PC-3 (cell line): ENCODE data around the gene ST7. TPM values are rescaled to one million over a fixed set of nuclear protein-coding genes. Genes with fewer than 3 reads are reported as not detected.

Experiments
- ATAC-seq: fragments of 200-7000 bp; cut with Tn5 transposase; 2 replicates; pipeline ENCODE4 v1.9.1; 2020; ENCODE audit warnings: mild to moderate bottlenecking, moderate library complexity
- BruUV-seq: library from RNA; stranded (reverse); fragments of 400-500 nt; replicated peaks from 2 replicates; lab custom pipeline; 2021; lab: Mats Ljungman, UMichigan
- CTCF ChIA-PET: fragments of 300-600 bp; sonication (Branson Sonifier 250); formaldehyde crosslinking; loops from one replicate; lab custom pipeline; 2022; ENCODE audit warnings: antibody characterized with exemption; lab: Charles Lee
- POLR2A ChIA-PET: fragments of 300-600 bp; sonication (Branson Sonifier 250); formaldehyde crosslinking; loops from one replicate; lab custom pipeline; 2022; ENCODE audit warnings: antibody characterized with exemption; ENCODE audit not compliant: unreplicated experiment; lab: Charles Lee
- DNase-seq: peaks from one replicate; pipeline ENCODE4 v3.0.0-alpha.2; 2015
- H2AFZ ChIP-seq: fragments of 300-600 bp; sonication (generic); 2 replicates; pipeline ENCODE4 v1.6.0; 2016; ENCODE audit warnings: antibody characterized with exemption, low read length
- H3F3A ChIP-seq: fragments of 300-600 bp; sonication (generic); one replicate; pipeline ENCODE4 v1.6.0; 2017; ENCODE audit warnings: antibody characterized with exemption, low read length, control low read depth, mild to moderate bottlenecking; ENCODE audit not compliant: unreplicated experiment
- H3K27ac ChIP-seq: fragments of 300-600 bp; sonication (generic); 2 replicates; pipeline ENCODE4 v1.5.1; 2016; ENCODE audit warnings: mild to moderate bottlenecking, low read length
- H3K27me3 ChIP-seq: fragments of 300-600 bp; sonication (generic); 2 replicates; pipeline ENCODE4 v1.6.1; 2016; ENCODE audit warnings: low read length, mixed read lengths
- H3K36me3 ChIP-seq: fragments of 300-600 bp; sonication (generic); 2 replicates; pipeline ENCODE4 v1.6.1; 2016; ENCODE audit warnings: low read depth, mixed run types, low read length, mixed read lengths
- H3K4me1 ChIP-seq: fragments of 300-600 bp; sonication (generic); 2 replicates; pipeline ENCODE4 v1.5.1; 2016; ENCODE audit warnings: low read length; ENCODE audit not compliant: insufficient read depth
- H3K4me2 ChIP-seq: fragments of 300-600 bp; sonication (generic); 2 replicates; pipeline ENCODE4 v1.6.0; 2016; ENCODE audit warnings: low read length
- H3K4me3 ChIP-seq: fragments of 300-600 bp; sonication (generic); 2 replicates; pipeline ENCODE4 v1.5.1; 2016; ENCODE audit warnings: mild to moderate bottlenecking, low read length, mixed read lengths
- H3K79me2 ChIP-seq: fragments of 300-600 bp; sonication (generic); 2 replicates; pipeline ENCODE4 v1.6.1; 2017; ENCODE audit warnings: low read length, mixed read lengths
- H3K9ac ChIP-seq: fragments of 300-600 bp; sonication (generic); 2 replicates; pipeline ENCODE4 v1.6.0; 2016; ENCODE audit warnings: mild to moderate bottlenecking, low read length
- H3K9me2 ChIP-seq: fragments of 300-600 bp; sonication (generic); replicated peaks from 2 replicates; pipeline ENCODE4 v1.6.1; 2016; ENCODE audit warnings: mixed run types, low read length, mixed read lengths
- H3K9me3 ChIP-seq: fragments of 300-600 bp; sonication (generic); 2 replicates; pipeline ENCODE4 v1.6.1; 2016; ENCODE audit warnings: low read length, mixed read lengths
- H4K20me1 ChIP-seq: fragments of 300-600 bp; sonication (generic); 2 replicates; pipeline ENCODE4 v1.6.1; 2016; ENCODE audit warnings: low read length, mixed read lengths
- EZH2 ChIP-seq: fragments of 300-600 bp; sonication (generic); IDR thresholded peaks from one replicate; pipeline ENCODE4 v1.6.1; 2017; ENCODE audit warnings: antibody characterized with exemption, mild to moderate bottlenecking, low read length; ENCODE audit not compliant: unreplicated experiment
- EZH2phosphoT487 ChIP-seq: fragments of 300-600 bp; sonication (generic); IDR thresholded peaks from 2 replicates; pipeline ENCODE4 v1.6.1; 2018; ENCODE audit warnings: mild to moderate bottlenecking, antibody characterized with exemption, low read length, borderline replicate concordance
- intact Hi-C: fragments of 100-400 bp; cut with micrococcal nuclease; formaldehyde crosslinking; loops from 2 replicates; pipeline ENCODE4 v1.9.0; 2023
- total RNA-seq: library from RNA; depleted of rRNA; stranded (reverse); fragments of >200 nt; gene quantifications from 2 replicates; pipeline ENCODE4 v1.2.3, GENCODE V29; 2014
- TF ChIP-seq, protein P1 (sequence below): fragments of 300-600 bp; sonication (generic); conservative IDR thresholded peaks from 2 replicates; pipeline ENCODE4 v1.5.1; 2017; ENCODE audit warnings: antibody characterized with exemption, low read depth, mild to moderate bottlenecking, low read length

ST7 gene
- total RNA-seq, 1 experiment from 2014 or later: 19.7 TPM

DNA sequence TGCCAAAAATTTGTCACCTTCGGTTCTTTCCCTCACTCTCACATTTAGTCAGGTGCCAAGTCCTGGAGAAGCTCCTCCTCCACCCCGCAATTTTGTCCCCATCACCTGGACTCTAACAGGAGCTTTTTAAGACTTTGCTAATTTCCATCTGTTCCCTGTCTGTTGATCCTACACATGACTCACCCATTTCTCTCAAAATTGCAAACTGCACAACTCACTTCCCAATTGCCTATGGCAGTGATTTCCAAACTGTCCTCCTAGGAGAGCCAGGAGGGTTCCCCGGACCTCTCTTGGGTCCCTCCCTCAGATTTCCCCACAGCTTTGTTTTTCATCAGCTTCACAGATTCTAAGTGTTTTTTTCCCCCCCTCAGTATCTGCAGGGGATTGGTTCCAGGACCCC is 249.2 kb downstream of the ST7 start:
- H3K27me3 ChIP-seq: no peaks in the 10 kb centered on the region
- H4K20me1 ChIP-seq: no peaks in the 10 kb centered on the region
- H3K36me3 ChIP-seq: no peaks in the 10 kb centered on the region
- H2AFZ ChIP-seq: no peak overlapping the region
- peak; percentile 65 for ATAC-seq
- CTCF ChIA-PET: interaction anchor here (0.9 kb wide), 1 partner anchor 10 kb away, joined by 3 read pairs; no protein-coding TSS in a partner anchor
- no peaks in the 10 kb centered on the region for H3F3A ChIP-seq
- H3K9me3 ChIP-seq: no peaks in the 10 kb centered on the region
- H3K4me1 ChIP-seq: peaks cover 6% of the 10 kb centered on the region; the same call in 1 of the 2 replicates
- peak; percentile 34 for DNase-seq
- H3K4me3 ChIP-seq: no peak overlapping the region
- H3K4me2 ChIP-seq: no peak overlapping the region
- H3K27ac ChIP-seq: no peak overlapping the region
- no peaks in the 10 kb centered on the region for H3K79me2 ChIP-seq
- no TSS peak for BruUV-seq
- POLR2A ChIA-PET: interaction anchor here (0.6 kb wide), 1 partner anchor 33 kb away, joined by 8 read pairs; no protein-coding TSS in a partner anchor
- TF ChIP-seq, protein P1, sequence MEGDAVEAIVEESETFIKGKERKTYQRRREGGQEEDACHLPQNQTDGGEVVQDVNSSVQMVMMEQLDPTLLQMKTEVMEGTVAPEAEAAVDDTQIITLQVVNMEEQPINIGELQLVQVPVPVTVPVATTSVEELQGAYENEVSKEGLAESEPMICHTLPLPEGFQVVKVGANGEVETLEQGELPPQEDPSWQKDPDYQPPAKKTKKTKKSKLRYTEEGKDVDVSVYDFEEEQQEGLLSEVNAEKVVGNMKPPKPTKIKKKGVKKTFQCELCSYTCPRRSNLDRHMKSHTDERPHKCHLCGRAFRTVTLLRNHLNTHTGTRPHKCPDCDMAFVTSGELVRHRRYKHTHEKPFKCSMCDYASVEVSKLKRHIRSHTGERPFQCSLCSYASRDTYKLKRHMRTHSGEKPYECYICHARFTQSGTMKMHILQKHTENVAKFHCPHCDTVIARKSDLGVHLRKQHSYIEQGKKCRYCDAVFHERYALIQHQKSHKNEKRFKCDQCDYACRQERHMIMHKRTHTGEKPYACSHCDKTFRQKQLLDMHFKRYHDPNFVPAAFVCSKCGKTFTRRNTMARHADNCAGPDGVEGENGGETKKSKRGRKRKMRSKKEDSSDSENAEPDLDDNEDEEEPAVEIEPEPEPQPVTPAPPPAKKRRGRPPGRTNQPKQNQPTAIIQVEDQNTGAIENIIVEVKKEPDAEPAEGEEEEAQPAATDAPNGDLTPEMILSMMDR: no peak
- TF ChIP-seq EZH2phosphoT487 (no peak), EZH2 (no peak)
- no peaks in the 10 kb centered on the region for H3K9me2 ChIP-seq
- intact Hi-C loops: no loop called here
- no peak overlapping the region for H3K9ac ChIP-seq

DNA sequence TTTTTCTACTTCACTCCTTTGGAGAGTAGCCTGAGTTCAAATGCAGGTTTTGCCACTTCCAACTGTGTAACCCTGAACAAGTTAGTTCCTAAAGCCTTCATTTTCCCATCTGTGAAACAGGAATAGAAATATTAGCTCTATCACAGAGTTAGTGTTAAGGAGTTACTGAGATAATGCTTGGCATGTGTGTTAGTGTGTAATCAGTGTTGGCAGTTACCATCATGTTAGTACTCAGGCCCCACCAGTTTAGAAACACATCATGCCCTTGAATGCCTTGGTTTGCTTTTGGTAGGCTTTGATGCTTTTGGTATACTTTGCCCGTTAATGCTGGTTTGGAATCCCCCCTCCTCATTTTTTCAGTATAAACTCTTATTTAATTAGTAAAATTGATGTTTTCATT is 249.9 kb downstream of the ST7 start:
- no peak for ATAC-seq
- TF ChIP-seq, protein P1: no peak
- TF ChIP-seq EZH2phosphoT487 (no peak), EZH2 (no peak)
- CTCF ChIA-PET: no interaction called here

DNA sequence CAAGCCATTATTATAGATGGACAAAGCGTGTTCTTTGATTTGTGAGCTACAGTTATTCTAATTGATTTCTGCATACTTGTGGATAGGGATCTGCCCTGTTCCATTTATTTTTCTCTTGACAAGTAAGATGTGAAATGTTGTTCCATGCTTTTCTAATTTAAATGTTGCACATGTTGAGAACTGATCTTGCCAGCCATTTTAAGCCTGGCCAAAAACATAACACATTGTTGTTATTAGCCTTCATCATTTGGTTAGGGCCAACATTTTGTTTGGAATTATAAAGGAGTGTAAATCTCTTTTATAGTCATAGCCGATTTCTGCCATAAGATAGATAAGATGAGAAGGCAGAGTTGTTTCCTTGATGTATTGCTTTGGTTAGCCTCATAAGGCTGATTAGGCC is 252.6 kb downstream of the ST7 start:
- ChIA-PET POLR2A (interaction anchor here (0.5 kb wide), 1 partner anchor 170 kb away, joined by 3 read pairs; no protein-coding TSS in a partner anchor), CTCF (no interaction called here)
- Histone ChIP-seq H3K9ac (no peak overlapping the region), H3K9me3 (no peaks in the 10 kb centered on the region), H3K4me1 (peaks cover 6% of the 10 kb centered on the region; the same call in 1 of the 2 replicates), H3K36me3 (no peaks in the 10 kb centered on the region; the same call in 1 of the 2 replicates), H4K20me1 (no peaks in the 10 kb centered on the region), H3K4me3 (no peak overlapping the region), H2AFZ (no peak overlapping the region), H3K4me2 (no peak overlapping the region), H3F3A (no peaks in the 10 kb centered on the region), H3K27ac (no peak overlapping the region), H3K27me3 (no peaks in the 10 kb centered on the region), H3K79me2 (no peaks in the 10 kb centered on the region), H3K9me2 (no peaks in the 10 kb centered on the region)
- no peak for ATAC-seq
- TF ChIP-seq EZH2phosphoT487: no peak
- TF ChIP-seq, protein P1: no peak
- TF ChIP-seq EZH2: no peak
- intact Hi-C loops: no loop called here
- DNase-seq: no peak
- no TSS peak for BruUV-seq

More for the DNA sequence above, 249.9 kb downstream of the ST7 start:
- Histone ChIP-seq H3K4me2 (no peak overlapping the region), H3K9ac (no peak overlapping the region), H3K79me2 (no peaks in the 10 kb centered on the region), H3K4me1 (peaks cover 6% of the 10 kb centered on the region; the same call in 1 of the 2 replicates), H3K36me3 (no peaks in the 10 kb centered on the region), H3K27ac (no peak overlapping the region), H3K9me2 (no peaks in the 10 kb centered on the region), H4K20me1 (no peaks in the 10 kb centered on the region), H3F3A (no peaks in the 10 kb centered on the region), H2AFZ (no peak overlapping the region), H3K9me3 (no peaks in the 10 kb centered on the region), H3K4me3 (no peak overlapping the region), H3K27me3 (no peaks in the 10 kb centered on the region)
- POLR2A ChIA-PET: no interaction called here
- no peak for DNase-seq
- intact Hi-C loops: no loop called here
- BruUV-seq: no TSS peak
